ENCODE measurements around the gene NT5DC2. TPM values are rescaled to one million over a fixed set of nuclear protein-coding genes. Genes with fewer than 3 reads are reported as not detected.

NT5DC2 gene
- polyA plus RNA-seq, 3 donors, result 0.66 to 28.4 (median 0.67) TPM

DNA sequence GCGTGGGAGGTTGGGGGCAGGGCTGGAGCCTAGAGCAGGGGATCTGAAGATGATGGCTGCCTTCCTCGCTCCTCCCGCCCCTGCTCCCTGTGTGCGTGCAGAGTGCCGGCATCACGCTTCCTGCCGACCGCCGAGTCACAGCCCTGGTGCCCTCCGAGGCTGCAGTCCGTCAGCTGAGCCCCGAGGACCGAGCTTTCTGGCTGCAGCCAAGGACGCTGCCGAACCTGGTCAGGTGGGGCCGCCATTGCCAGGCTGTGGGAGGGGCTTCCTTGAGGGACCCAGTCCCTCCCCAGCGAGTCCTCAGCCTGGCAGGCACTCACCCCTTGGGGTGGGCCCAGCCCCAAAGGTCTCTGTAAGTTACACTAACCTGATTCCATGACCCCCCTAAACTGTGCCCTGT lies 20.9 kb downstream of the NT5DC2 start:
- Histone ChIP-seq H3K4me1 (ENCODE audit: control insufficient read depth in 1 of 2, insufficient read depth in 2 of 2, low read length in 2 of 2) (no peaks in the 10 kb centered on the region), H3K27ac (ENCODE audit: low read depth in 1 of 2, low read length in 2 of 2) (no peak overlapping the region), H3K79me2 (ENCODE audit: insufficient read depth, low read length) (no peaks in the 10 kb centered on the region), H3K4me2 (replicated peaks; ENCODE audit: extremely low read depth, low read length, poor library complexity, severe bottlenecking) (no peak overlapping the region), H3K27me3 (ENCODE audit: control insufficient read depth in 2 of 2, insufficient read depth in 2 of 2, low read length in 2 of 2) (no peaks in the 10 kb centered on the region), H3K36me3 (replicated peaks in 1 of 2; ENCODE audit: control insufficient read depth in 1 of 2, insufficient read depth in 2 of 2, low read length in 2 of 2) (peaks cover 97 to 98% of the 10 kb centered on the region in 2 donors), H2AFZ (ENCODE audit: insufficient read depth, low read depth, low read length, poor library complexity, severe bottlenecking) (no peak overlapping the region), H3K9me3 (replicated peaks in 1 of 2; ENCODE audit: control insufficient read depth in 1 of 2, insufficient read depth in 1 of 2, low read length in 2 of 2) (no peaks in the 10 kb centered on the region), H3K9ac (ENCODE audit: insufficient read depth, low read length, poor library complexity, severe bottlenecking) (no peak overlapping the region), H3K4me3 (replicated peaks in 1 of 3; ENCODE audit: low read depth in 2 of 3, low read length in 3 of 3) (no peak overlapping the region), H4K20me1 (ENCODE audit: insufficient read depth, low read length) (peaks cover 16% of the 10 kb centered on the region)
- DNase-seq, result no peak
- H3K27me3 Mint-ChIP-seq (ENCODE audit: low read depth in 3 of 3), result peaks cover 0 to 3% (median 2%) of the 10 kb centered on the region in 3 donors
- WGBS (ENCODE audit: insufficient coverage), result 94% methylated on average over 13 of the region's 17 CpGs
- H3K4me3 Mint-ChIP-seq, result no peak overlapping the region
- intact Hi-C loops (cut with micrococcal nuclease), result no loop called here
- H3K27ac Mint-ChIP-seq, result no peak overlapping the region
- no peaks in the 10 kb centered on the region for H3K4me1 Mint-ChIP-seq
- peaks cover 87 to 97% of the 10 kb centered on the region in 2 donors for H3K36me3 Mint-ChIP-seq
- H3K9me3 Mint-ChIP-seq, result no peaks in the 10 kb centered on the region
- TF ChIP-seq, protein P1, sequence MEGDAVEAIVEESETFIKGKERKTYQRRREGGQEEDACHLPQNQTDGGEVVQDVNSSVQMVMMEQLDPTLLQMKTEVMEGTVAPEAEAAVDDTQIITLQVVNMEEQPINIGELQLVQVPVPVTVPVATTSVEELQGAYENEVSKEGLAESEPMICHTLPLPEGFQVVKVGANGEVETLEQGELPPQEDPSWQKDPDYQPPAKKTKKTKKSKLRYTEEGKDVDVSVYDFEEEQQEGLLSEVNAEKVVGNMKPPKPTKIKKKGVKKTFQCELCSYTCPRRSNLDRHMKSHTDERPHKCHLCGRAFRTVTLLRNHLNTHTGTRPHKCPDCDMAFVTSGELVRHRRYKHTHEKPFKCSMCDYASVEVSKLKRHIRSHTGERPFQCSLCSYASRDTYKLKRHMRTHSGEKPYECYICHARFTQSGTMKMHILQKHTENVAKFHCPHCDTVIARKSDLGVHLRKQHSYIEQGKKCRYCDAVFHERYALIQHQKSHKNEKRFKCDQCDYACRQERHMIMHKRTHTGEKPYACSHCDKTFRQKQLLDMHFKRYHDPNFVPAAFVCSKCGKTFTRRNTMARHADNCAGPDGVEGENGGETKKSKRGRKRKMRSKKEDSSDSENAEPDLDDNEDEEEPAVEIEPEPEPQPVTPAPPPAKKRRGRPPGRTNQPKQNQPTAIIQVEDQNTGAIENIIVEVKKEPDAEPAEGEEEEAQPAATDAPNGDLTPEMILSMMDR (IDR thresholded peaks at IDR 0.05), result no peak

DNA sequence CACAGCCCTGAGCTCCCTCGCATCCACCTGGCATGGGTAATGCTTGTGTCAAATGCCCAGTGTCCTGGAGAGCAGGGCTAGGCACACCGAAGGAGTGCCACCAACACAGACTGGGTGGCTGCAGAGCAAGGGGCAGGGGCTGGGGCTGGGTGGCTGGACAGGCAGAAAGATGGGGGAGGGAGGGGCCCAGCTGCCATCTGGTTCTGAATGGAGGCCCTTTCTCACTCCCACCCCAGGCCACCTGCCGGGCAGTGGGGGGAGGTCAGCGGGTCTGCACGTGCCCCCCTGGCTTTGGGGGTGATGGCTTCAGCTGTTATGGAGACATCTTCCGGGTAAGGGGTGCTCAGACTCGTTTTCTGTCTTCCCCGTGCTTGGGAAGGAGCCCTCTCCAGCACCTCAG lies 21.6 kb downstream of the NT5DC2 start:
- WGBS (ENCODE audit: insufficient coverage), result 100% methylated on average over 2 of the region's 8 CpGs

More for the DNA sequence above, 21.6 kb downstream of the NT5DC2 start:
- Mint-ChIP-seq H3K9me3 (no peaks in the 10 kb centered on the region), H3K27ac (peak overlapping the region in 1 of 7 donors; percentile 68), H3K36me3 (peaks cover 89 to 97% of the 10 kb centered on the region in 2 donors), H3K27me3 (ENCODE audit: low read depth in 3 of 3) (peaks cover 0 to 3% (median 2%) of the 10 kb centered on the region in 3 donors), H3K4me3 (no peak overlapping the region), H3K4me1 (no peaks in the 10 kb centered on the region)
- no peaks in the 10 kb centered on the region for H3K9me3 ChIP-seq (replicated peaks in 1 of 2; ENCODE audit: control insufficient read depth in 1 of 2, insufficient read depth in 1 of 2, low read length in 2 of 2)
- H3K4me1 ChIP-seq (ENCODE audit: control insufficient read depth in 1 of 2, insufficient read depth in 2 of 2, low read length in 2 of 2), result no peaks in the 10 kb centered on the region
- H3K27me3 ChIP-seq (ENCODE audit: control insufficient read depth in 2 of 2, insufficient read depth in 2 of 2, low read length in 2 of 2), result no peaks in the 10 kb centered on the region
- peaks cover 16% of the 10 kb centered on the region for H4K20me1 ChIP-seq (ENCODE audit: insufficient read depth, low read length)
- DNase-seq, result no peak
- H3K4me3 ChIP-seq (replicated peaks in 1 of 3; ENCODE audit: low read depth in 2 of 3, low read length in 3 of 3), result no peak overlapping the region
- H3K9ac ChIP-seq (ENCODE audit: insufficient read depth, low read length, poor library complexity, severe bottlenecking), result no peak overlapping the region
- no peak overlapping the region for H2AFZ ChIP-seq (ENCODE audit: insufficient read depth, low read depth, low read length, poor library complexity, severe bottlenecking)
- no peak overlapping the region for H3K27ac ChIP-seq (ENCODE audit: low read depth in 1 of 2, low read length in 2 of 2)
- intact Hi-C loops (cut with micrococcal nuclease), result no loop called here
- H3K4me2 ChIP-seq (replicated peaks; ENCODE audit: extremely low read depth, low read length, poor library complexity, severe bottlenecking), result no peak overlapping the region
- no peaks in the 10 kb centered on the region for H3K79me2 ChIP-seq (ENCODE audit: insufficient read depth, low read length)
- peaks cover 97% of the 10 kb centered on the region in 2 donors for H3K36me3 ChIP-seq (replicated peaks in 1 of 2; ENCODE audit: control insufficient read depth in 1 of 2, insufficient read depth in 2 of 2, low read length in 2 of 2)
- TF ChIP-seq, protein P1 (IDR thresholded peaks at IDR 0.05), result no peak
